ENCODE measurements around the gene KDM4C. TPM values are rescaled to one million over a fixed set of nuclear protein-coding genes. Genes with fewer than 3 reads are reported as not detected.

Gene KDM4C
- polyA plus RNA-seq, 1 donor (not counting 4 experiments of a cell fraction or from before 2014, with no cell fraction given) = 17.2 TPM

- no peak overlapping the region for H2AFZ ChIP-seq (ENCODE audit: control insufficient read depth, low read length)
- H3K79me2 ChIP-seq (ENCODE audit: control insufficient read depth, insufficient read depth, low read length) = no peaks in the 10 kb centered on the region
- H3K4me2 ChIP-seq (ENCODE audit: control insufficient read depth, extremely low read depth, insufficient read depth, low read depth, low read length) = no peak overlapping the region
- H3K36me3 ChIP-seq (ENCODE audit: control insufficient read depth in 2 of 2, extremely low read depth in 1 of 2, insufficient read depth in 2 of 2, low read length in 2 of 2) = no peaks in the 10 kb centered on the region
- H3K4me3 ChIP-seq (ENCODE audit: control insufficient read depth in 2 of 3, extremely low read depth in 1 of 3, insufficient read depth in 2 of 3, low read depth in 1 of 3, low read length in 3 of 3) = no peak overlapping the region
- dilution Hi-C loops (cut with MboI; ENCODE audit: extremely low pct_ligation_motif_present, low sequenced_read_pairs) = no loop called here
- H3K9ac ChIP-seq (ENCODE audit: control insufficient read depth, extremely low read depth, insufficient read depth, low read length) = no peak overlapping the region
- no peak for TF ChIP-seq CTCF (optimal IDR thresholded peaks at IDR 0.05 in 1 of 3, IDR thresholded peaks at IDR 0.05 in 1 of 3, conservative IDR thresholded peaks at IDR 0.05 in 1 of 3; ENCODE audit: extremely low read depth in 1 of 3, insufficient read depth in 2 of 3, low read length in 3 of 3)
- TF ChIP-seq EZH2 (IDR thresholded peaks at IDR 0.05; ENCODE audit: low read length) = no peak
- H4K20me1 ChIP-seq (ENCODE audit: control insufficient read depth, extremely low read depth, insufficient read depth, low read length) = no peaks in the 10 kb centered on the region
- DNase-seq (ENCODE audit: low read depth, low spot score) = no peak
- FAIRE-seq = no peak
- H3K9me1 ChIP-seq (ENCODE audit: control insufficient read depth, extremely low read depth, insufficient read depth, low read length) = no peaks in the 10 kb centered on the region
- no peaks in the 10 kb centered on the region for H3K9me3 ChIP-seq (ENCODE audit: control insufficient read depth, low read depth, low read length)
- no peaks in the 10 kb centered on the region for H3K4me1 ChIP-seq (ENCODE audit: control insufficient read depth, extremely low read depth, insufficient read depth, low read length)
- H3K27me3 ChIP-seq (ENCODE audit: control insufficient read depth, extremely low read depth, insufficient read depth, low read length) = no peaks in the 10 kb centered on the region
- no peak overlapping the region for H3K27ac ChIP-seq (ENCODE audit: control insufficient read depth, insufficient read depth, low read length)
These were observed 210.5 kb downstream of the KDM4C start for GRCh38 chr9:6968271-6968670.

- Histone ChIP-seq H3K4me1 (ENCODE audit: control insufficient read depth, extremely low read depth, insufficient read depth, low read length) (no peaks in the 10 kb centered on the region), H3K4me3 (ENCODE audit: control insufficient read depth in 2 of 3, extremely low read depth in 1 of 3, insufficient read depth in 2 of 3, low read depth in 1 of 3, low read length in 3 of 3) (no peak overlapping the region), H3K27ac (ENCODE audit: control insufficient read depth, insufficient read depth, low read length) (no peak overlapping the region), H3K27me3 (ENCODE audit: control insufficient read depth, extremely low read depth, insufficient read depth, low read length) (no peaks in the 10 kb centered on the region), H4K20me1 (ENCODE audit: control insufficient read depth, extremely low read depth, insufficient read depth, low read length) (no peaks in the 10 kb centered on the region), H3K9me1 (ENCODE audit: control insufficient read depth, extremely low read depth, insufficient read depth, low read length) (no peaks in the 10 kb centered on the region), H3K9me3 (ENCODE audit: control insufficient read depth, low read depth, low read length) (no peaks in the 10 kb centered on the region), H3K4me2 (ENCODE audit: control insufficient read depth, extremely low read depth, insufficient read depth, low read depth, low read length) (no peak overlapping the region), H3K36me3 (ENCODE audit: control insufficient read depth in 2 of 2, extremely low read depth in 1 of 2, insufficient read depth in 2 of 2, low read length in 2 of 2) (no peaks in the 10 kb centered on the region), H3K79me2 (ENCODE audit: control insufficient read depth, insufficient read depth, low read length) (no peaks in the 10 kb centered on the region), H2AFZ (ENCODE audit: control insufficient read depth, low read length) (no peak overlapping the region), H3K9ac (ENCODE audit: control insufficient read depth, extremely low read depth, insufficient read depth, low read length) (no peak overlapping the region)
- dilution Hi-C loops (cut with MboI; ENCODE audit: extremely low pct_ligation_motif_present, low sequenced_read_pairs) = no loop called here
- DNase-seq (ENCODE audit: low read depth, low spot score) (no peak), FAIRE-seq (no peak)
- TF ChIP-seq EZH2 (IDR thresholded peaks at IDR 0.05; ENCODE audit: low read length) (no peak), CTCF (optimal IDR thresholded peaks at IDR 0.05 in 1 of 3, IDR thresholded peaks at IDR 0.05 in 1 of 3, conservative IDR thresholded peaks at IDR 0.05 in 1 of 3; ENCODE audit: extremely low read depth in 1 of 3, insufficient read depth in 2 of 3, low read length in 3 of 3) (no peak)
These were observed 212.0 kb downstream of the KDM4C start for GRCh38 chr9:6969805-6970204.
